ENCODE results near the gene PKM.

The PKM gene

DNA sequence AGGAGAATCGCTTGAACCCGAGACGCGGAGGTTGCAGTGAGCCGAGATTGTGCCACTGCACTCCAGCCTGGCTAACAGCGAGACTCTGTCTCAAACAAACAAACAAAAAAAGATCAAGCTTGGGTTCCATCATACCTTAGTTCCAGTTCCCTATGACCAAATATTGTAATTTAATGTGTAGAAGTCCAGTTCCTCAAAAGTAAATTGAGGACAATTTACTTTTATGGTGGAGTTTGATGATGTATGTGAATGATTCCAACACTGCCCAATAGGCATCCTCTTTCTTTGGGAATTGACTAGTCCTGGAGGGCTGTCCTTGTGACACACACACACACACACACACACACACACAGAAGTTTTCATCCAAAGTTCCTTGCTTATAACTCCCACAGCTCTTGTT lies 2.8 kb upstream of the PKM start:
- DNase-seq = no peak

DNA sequence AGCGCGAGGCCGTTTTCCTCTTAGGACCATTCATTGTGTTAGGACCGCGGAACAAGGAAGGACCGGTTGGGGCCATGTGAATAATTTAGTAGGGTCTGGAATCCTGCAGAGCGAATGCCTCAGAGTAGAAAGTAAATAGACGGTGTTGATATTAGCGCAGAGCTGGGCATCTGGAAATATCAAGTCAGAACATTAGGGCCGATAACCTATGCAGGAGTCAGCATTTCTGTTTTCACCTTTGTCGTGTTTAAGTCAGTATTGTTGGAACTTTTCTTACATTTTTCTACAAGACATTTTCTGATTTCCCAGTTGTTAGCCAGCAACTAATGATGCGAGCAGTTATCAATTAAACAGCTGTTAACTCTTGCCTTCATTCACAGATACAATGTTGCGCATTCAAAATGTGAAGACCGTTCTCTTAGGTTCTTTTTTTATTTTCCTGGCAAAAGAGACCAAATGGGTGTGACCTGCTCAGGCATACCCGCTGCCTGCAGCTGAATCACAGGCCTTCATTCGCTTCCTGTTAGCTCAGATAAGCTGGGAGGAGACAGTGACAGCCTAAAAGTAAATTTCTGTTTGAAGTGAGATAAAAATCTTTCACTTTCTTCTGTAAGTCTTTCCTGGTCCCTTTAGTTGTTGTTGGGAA lies 966 bp upstream of the PKM start:
- peak; percentile 62 to 73 for DNase-seq

DNA sequence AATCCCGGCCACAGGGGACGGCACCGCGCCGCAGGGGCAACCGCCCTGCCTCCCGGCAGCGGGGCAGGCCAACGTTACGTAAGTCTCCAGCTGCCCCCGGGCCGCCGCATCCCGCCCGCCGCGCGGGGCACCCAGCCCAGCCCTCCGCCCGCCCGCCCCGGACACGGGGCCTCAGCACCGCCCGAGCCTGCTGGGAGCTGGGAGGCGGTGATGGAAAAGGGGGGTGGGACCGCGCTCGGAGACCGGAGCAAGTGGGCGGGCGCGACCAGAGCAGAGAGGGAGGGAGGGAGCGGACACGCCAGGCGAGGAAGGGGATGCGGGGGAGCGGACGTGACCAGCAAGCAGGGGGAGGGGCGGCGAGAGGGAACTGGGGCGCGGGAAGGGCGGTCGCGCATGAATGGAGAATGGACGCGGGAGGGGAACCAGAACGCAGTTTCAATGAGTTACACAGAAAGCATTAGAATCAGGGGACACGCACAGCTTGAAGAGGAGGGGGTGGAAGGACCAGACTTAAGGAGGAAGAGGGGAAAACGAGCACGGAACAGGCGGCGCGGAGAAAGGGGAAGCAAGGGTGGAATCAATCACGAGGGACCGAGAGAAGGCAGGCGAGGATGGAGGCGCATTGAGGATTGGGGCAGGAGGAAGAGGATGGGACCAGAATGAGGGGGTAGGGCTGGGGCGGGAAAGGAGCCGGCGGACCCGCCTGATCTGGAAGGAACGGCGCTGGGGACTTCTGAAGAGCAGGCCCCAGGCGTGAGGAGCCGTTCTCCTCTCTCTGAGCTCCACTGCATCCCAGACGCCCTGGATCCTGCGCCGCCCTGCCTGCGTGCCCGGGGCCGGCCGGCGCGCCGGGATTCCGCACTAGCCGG lies 559 bp downstream of the PKM start:
- peak; percentile 68 to 72 for DNase-seq

DNA sequence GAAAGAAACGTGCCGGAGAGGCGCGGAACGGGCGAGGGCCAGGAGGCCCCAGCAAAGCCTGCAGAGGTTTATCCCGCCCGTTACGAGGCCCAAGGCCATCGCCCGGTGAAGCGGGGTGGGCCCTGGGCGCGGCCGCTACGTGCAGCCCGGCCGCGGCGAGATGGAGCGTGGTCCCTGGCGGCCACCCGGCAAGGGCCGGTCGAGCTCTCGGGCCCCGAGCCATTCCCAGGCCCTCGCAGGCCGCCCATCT lies 1.1 kb downstream of the PKM start:
- no peak for DNase-seq

DNA sequence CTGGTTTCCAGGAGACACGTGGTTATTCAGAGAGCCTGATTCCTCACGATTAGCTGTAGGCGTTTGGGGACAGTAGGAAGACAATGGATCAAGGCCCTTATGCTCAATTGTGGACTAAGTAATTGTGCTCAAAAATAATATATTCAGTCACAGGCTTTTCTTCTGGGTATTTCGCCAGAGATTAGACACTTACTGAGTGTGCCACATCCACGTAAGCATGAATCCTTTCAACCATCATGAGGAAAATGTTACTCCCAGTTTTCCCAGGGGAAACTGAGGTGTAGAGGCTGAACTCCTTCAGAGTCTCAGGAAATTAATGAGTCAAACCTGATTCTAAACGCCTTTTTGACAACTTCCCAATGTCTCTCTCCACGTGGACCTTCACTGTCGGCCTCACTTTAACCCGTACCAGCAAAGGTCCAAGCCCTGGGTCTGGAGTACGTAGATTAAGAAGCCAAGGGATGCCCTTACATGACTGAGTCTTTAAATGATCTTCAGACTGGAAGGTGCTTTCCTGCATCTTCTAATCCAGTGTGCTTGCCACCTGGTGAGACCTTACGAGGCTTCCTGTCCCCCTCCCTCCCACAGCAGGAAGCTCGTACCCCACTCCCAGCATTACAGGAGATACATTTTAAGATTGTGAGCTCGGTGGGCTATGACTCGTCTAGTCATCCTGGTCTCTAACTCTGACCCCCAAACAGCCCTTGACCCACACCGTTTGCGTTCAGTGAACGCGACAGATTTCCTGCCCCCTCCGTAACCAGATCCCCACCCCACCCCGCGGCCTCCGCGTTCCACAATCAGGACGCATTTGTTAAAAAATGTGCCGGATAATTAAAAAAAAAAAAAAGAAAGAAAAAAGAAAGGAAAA lies 1.7 kb downstream of the PKM start:
- peak; percentile 25 to 62 for DNase-seq

DNA sequence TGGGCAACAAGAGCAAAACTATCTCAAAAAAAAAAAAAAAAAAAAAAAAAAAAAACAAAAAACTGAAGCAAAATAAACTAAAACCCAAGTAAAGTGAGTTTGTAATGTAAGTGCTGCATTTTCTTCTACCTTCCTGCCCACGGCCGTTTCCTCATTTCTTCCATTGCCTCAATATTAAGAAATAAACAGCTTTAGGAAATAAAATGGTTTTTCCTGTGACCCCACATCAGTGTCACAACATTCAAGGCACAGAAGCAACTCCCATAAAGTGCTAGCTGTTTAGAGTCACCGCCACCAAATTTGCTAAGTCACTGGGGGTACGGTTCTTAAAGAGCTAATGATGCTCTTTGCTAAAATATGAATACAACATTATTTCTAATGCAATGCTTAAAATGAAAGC lies 3.3 kb downstream of the PKM start:
- DNase-seq = peak in 1 of 2 donors; percentile 42

DNA sequence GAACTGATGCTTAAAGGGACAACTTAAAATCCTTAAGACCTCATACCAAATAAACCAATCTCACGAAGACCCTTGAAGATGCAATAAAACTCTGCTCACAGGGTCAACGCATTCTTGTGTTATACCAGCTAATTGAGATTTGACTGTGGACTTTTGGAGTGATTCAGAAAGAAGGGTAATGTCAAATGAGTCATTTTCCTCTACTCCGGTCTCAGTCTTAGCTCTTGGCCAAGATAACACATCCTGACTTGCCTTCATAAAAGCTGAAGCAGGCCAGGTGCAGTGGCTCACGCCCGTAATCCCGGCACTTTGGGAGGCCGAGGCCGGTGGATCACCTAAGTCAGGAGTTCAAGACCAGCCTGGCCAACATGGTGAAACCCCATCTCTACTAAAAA lies 3.8 kb downstream of the PKM start:
- DNase-seq = peak in 1 of 2 donors; percentile 29

DNA sequence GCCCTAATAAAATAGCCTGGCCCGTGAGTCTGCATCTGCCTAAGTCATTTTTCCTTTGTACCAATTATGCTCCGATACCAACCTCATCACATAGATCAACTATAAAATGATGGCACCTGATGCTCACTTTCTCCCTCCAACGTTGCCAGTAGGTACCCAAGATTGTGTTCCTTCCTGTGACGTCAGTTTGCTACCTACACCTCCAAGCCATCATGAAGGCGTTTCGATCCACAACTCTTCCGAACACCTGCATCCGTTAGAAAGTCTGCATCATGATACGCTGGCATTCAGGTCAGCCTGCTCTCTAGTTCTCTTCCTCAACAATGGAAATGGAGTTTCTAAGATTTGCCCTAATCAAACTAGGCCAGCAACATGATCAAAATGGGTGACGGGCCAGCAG lies 7.7 kb downstream of the PKM start:
- no peak for DNase-seq

DNA sequence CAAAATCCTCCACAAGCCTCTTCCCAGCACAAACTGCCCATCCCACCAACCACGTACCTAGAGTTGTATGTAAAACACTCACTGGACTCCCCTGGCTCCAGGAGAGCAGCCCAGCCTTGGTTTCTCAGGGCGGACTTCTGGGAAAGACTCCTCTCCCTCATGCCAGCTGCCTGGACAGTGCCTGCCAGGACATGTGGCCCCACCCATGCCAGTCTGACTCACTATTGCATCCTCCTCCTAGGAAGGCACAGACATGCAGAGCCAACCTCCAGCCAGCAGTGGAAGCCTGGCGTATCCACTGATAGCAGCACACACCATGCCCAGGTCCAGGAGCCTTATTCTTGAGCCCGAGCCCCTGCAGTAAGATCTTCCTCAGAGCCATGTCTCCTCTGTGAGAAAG lies 8.6 kb downstream of the PKM start:
- DNase-seq = peak in 1 of 2 donors; percentile 24

DNA sequence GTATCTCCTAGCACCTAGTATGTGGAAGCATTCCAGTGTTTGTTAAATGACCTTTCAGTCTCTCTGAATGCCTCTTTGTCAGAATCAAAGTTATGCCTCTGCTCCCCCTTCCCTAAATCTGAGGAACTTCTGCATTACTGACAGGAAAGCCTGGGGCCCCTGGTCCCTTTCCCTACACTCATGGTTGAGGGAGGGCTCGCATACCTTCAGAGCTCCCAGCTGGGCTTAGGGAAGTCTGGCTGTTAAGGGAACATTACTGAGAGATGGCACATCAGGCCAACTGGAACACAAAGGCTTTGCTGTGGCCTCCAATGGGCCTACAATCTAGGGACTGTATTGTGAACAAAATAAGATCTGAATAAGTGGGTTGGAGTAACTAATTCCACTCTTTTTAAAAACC lies 10.3 kb downstream of the PKM start:
- no peak for DNase-seq

DNA sequence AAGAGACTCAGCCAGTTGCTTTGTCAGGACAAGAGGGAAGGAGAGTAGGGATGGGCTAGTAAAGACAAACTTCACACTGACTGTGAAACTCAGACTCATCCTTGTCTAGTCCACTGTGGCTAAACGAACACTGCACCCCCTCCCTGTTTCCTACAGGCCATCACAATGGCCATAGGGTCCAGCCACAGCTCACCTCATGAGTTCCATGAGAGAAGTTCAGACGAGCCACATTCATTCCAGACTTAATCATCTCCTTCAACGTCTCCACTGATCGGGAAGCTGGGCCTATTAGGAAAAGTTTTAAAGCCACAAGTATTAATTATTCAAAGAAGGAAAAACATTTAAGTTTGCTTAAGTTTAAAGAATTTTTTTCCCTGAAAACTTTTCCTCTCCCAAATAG lies 13.8 kb downstream of the PKM start:
- no peak for DNase-seq

DNA sequence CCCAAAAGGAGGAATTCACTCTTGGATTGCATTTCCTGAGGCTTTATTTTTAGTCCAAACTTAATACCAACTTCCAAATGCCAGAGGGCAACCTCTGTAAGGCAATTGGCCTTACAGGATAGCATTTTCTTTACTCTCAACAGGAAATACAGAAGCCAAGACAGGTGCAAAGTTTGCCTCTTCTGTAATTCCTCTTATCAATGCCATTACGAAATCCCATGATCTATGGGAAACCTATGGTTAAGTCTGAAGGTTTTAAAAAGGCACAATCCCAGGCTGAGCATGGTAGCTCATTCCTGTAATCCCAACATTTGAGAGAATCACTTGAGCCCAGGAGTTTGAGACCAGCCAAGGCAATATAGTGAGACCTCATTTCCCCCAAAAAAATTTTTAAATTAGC lies 14.9 kb downstream of the PKM start:
- DNase-seq = no peak

DNA sequence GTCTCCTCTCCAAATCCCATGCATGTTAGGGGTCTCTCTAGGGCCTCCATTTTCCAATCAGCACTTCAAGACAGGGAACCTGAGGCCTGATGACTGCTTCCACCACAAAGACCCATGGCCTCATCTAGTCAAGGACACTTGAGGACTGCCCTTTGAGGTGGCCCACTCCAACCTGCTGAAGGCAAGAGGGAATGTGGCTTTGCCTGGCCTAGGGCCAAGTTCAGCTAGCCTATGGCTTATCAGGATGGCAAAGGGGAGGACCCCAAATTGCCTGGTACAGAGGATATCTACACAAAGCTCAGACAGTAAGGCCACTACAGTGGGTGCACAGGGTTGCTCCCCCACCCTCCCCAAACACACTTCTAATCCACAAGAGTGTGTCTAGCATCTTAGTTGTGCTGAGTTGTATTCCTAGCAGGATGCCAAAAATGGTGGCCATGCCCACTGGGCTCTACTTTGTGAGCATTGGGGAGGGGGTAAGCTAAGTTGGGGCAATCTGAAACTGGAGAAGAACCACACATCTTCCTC lies 23.4 kb downstream of the PKM start:
- no peak for DNase-seq

DNA sequence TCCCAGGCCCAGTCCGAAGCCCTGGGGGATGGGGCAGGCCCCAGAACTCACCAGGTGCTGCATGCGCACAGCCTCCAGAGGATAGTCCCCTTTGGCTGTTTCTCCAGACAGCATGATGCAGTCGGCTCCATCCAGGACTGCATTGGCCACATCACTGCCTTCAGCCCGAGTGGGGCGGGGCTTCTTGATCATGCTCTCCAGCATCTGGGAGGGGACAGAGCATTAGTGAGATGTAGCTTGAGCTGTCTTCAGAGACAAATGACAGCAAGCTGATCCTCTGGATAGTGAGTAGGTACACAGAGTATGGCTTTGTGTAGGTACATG lies 24.4 kb downstream of the PKM start:
- no peak for DNase-seq

DNA sequence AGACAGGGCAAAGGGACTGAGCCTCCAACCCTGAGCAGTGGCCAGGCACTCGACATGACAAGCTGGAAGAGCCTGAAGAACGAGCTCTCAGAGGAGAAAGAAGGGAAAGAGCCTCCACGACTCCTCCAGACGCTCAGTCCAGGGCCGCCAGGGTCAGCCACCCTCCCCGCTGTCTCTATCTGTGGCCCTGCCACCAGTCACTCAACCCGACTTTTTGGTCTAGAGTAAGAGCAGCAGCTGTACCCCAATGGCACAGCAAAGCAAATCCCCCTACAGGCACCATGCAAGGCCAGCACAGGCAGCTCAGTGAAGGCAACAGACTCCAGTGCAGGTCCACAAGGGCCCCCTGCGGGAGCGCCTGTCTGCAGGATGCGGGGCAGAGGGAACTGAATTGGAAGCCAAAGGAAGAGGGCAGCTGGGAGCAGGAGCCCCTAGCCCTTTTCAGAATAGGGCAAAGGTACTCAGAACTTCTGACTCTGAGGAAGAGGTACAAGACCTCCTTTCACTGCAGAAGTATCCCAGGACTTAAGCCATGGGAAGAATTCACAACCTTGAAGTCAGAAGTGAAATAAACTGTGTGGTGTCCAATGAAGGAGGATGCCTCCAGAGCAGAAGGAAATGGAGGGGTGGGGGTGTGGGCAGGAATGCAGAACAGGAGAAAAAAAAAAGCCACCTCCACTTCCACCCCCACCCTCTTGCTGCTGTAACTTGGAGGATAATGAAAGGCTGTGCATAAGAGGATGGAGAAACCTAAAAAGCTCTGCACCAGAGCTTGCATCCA lies 24.9 kb downstream of the PKM start:
- no peak for DNase-seq

DNA sequence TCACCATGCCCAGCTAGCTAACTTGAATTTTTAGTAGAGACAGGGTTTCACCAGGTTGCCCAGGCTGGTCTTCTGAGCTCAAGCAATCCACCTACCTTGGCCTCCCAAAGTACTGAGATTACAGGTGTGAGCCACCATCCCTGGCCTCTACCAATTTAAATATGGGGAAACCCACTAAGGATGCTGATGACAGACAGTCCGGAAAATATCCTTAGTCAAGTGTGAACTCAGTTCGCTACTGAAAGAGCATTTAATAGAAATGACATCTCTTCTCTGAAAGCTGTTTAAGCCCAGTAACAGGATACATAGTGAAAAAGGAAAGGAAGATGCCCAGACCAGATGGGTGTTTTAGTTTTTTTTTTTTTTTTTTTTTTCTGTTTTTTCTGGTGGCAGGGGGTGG lies 25.7 kb downstream of the PKM start:
- no peak for DNase-seq

DNA sequence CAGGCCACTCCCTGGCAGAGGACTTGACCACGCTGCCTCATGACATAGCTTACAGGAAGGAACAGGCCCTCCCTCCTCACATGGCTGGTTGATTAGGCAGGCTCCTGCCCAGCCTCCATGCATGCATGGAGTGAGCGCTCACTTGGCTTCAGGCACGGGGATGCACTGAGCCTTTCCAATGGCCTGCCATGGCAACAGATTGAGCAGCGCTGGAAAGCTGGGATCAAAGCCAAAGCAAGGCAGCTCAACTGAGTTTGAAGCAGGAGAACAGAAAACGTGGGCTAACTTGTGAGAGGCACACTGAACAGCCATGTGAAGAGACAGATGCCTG lies 27.5 kb downstream of the PKM start:
- DNase-seq = no peak

DNA sequence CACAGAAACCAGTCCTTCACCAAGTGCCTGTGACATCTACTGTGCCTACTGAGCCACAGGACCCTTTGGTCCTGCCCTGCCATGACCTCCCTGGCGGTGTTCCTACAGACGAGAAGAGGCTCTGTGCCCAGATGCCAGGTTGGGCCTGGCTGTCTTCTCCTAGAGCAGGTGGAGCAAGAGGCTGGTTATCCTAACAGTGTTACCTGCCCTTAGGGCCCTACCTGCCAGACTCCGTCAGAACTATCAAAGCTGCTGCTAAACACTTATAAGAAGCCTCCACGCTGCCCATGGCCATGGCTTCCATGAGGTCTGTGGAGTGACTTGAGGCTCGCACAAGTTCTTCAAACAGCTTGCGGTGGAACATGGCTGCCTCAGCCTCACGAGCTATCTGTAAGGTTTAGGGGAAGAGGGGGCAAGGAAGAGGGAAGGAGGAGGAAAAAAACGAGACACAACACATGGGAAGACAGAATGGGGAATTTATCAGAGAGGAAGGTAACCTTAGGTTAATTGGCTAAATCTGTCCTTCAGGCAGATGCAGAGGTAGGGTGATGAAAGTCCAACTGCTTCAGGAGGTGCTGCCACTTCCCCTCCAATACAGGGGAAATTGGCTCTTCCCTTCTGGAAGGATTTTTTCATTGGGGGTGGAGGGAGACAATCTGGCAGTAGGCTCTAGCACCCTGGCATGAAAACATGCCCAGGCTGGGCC lies 28.0 kb downstream of the PKM start:
- DNase-seq = no peak

DNA sequence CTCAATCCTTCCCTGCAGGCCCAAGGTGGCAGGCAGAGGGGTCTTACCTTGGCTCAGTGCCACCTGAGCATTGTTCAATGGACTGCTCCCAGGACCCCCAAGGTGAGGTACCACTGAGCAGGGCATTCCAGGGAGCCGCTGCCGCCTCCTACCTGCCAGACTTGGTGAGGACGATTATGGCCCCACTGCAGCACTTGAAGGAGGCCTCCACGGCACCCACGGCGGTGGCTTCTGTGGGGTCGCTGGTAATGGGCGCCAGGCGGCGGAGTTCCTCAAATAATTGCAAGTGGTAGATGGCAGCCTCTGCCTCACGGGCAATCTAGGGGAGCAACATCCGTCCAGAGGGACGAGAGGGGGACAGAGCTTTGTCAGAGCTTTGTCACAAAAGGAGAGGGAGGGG lies 28.7 kb downstream of the PKM start:
- no peak for DNase-seq

DNA sequence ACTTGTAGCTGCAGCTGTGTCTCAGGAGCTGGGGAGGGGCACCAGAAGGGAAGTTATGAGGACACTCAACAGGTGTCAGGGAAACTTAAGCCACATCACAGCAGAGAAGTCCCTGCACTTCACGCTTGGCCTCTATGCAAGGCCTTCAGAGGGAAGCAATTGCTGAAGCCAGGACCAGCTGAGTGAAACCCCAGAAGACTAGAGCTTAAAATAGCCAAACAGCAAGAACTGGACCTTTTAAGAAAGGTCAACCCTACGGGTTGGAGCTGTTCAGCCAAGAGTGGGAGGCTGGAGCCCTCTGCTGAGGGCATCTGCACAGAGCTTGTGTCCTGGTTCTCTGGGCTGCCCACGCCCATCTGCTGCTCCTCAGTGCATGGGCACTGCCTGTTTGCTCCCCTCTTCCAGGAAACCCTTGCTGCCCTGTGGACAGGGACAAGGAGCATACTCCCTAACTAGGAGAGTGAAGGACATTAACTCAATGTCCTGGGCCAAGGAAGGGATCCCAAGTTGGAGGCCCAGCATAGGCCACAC lies 29.5 kb downstream of the PKM start:
- DNase-seq = no peak

DNA sequence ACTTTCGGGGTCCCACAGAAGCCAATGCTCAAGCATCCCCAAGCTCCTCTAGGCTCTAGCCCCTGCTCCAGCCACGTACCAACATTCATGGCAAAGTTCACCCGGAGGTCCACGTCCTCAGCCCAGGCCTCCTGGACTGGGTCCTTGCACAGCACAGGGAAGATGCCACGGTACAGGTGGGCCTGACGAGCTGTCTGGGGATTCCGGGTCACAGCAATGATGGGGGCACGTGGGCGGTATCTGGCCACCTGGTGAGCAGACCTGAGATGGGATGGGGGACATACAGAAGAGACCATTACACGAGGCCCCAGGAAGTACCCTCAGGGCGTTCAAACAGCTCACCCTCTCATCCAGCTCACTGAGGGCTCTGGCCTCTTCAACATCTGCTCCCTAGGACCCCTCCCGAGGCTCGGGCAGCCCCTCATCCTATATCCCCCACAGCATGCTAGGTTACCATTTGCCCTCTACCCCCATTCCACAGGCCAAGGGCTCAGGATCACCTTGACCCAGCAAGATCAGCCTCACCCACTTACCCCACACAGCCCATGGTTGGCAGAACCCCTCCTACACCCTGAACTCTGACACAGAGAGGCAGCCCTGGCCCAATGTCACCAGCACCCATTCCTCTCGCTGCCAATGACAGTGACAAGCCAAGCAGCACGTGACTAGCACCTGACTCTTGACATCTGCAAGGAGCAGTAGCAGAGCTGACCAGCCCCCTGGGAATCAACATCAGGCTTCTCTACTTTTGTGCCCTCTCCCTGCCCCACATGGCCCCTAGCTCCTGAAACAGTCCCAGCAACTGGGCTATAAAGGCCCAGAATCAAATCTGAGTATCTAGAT lies 30.4 kb downstream of the PKM start:
- DNase-seq = no peak

Measured in CD4-positive, alpha-beta T cell treated with Interleukin-4 for 1 hour (primary cell).